Erythroblast (primary cell): Measurements from ENCODE around the gene MEF2B.
"Not testable (repeated sequence)": the region's sequence is repeated elsewhere in the genome, so short reads cannot be mapped to it uniquely, and the experiment has no call there.

Source experiments
- DNase-seq, 2 experiments: peaks; one replicate each; lab custom pipeline; 2025; lab: John Stamatoyannopoulos, UW
- GATA1 ChIP-seq: IDR thresholded peaks from 2 replicates; pipeline ENCODE4 v1.6.1; 2011; ENCODE audit warnings: low read depth, mild to moderate bottlenecking, control low read depth, low read length, moderate library complexity
- POLR2A ChIP-seq: IDR thresholded peaks from 2 replicates; pipeline ENCODE4 v1.6.1; 2011; ENCODE audit warnings: mild to moderate bottlenecking, low read length

MEF2B gene

DNA sequence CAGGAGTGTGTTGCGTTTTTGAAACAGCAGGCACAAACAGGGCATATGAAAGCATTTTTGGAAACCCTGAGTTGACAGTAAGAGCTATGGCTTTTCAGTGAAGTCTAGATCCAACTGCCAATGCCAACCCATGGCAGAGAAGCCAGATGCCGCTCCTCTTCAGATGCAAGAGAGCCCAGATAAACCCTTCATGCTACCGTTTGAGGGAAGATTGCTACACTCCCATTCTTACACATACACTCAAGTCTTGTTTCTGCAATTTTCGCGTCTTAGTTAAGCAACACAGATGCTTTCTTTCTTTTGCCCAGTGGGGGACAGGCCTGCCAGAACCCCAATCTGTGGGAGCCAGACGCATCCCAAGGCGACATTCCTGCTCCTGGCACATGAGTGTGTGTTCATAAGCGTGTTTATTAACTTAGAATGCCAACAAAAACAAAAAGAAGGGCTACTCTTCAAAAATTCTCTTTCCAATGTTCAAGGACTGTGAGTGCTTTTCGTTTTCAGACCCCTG, 11.5 kb upstream of the MEF2B start:
- TF ChIP-seq POLR2A (no peak), GATA1 (no peak)
- DNase-seq: no peak

GRCh38 chr19:19179548-19180441, 9.7 kb upstream of the MEF2B start:
- DNase-seq: no peak
- no peak for TF ChIP-seq GATA1
- no peak for TF ChIP-seq POLR2A

DNA sequence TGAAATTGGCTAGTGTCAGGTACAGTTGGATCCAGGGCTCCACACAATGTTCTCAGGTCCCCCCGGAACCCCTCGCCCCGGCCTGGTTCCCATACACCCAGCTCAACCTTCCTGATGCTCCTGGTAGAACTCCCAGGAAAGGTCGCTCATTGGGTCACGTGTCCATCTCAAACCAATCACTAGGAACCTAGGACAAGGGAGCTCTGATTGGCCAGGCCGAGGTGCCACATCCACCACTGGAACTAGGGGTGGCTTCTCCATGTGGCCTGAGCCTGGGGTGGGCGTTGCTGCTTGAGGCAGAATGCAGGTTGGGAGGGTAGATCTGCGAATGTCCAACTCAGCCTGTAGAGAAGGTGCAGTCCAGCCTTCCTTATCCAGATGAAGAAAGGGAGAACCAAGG, 6.9 kb upstream of the MEF2B start:
- no peak for DNase-seq
- no peak for TF ChIP-seq GATA1
- TF ChIP-seq POLR2A: no peak

DNA sequence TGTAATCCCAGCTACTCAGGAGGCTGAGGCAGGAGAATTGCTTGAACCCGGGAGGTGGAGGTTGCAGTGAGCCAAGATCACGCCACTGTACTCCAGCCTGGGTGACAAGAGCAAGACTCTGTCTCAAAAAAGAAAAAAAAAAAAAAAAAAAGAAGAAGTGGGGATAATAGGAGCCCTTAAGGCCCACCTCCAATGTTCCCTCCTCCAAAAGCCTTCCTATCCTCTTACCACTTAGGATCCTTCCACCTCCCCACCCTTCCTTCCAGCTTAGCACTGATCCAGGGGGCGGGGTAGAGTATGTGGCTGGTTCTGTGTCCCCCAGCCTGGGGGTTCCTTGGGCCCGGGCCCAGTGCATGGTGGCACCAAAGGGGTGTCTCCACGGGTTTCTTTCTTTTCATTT, 3.2 kb upstream of the MEF2B start:
- DNase-seq: not testable (repeated sequence)

- DNase-seq: peak; percentile 54 to 76
- TF ChIP-seq GATA1 (no peak), POLR2A (no peak)
These were observed 1.9 kb upstream of the MEF2B start for GRCh38 chr19:19171821-19172532.

GRCh38 chr19:19170873-19171672, 1.0 kb upstream of the MEF2B start:
- TF ChIP-seq POLR2A (no peak), GATA1 (no peak)
- DNase-seq: no peak

GRCh38 chr19:19169236-19170052, 619 bp downstream of the MEF2B start:
- TF ChIP-seq GATA1: no peak
- no peak for DNase-seq

- no peak for TF ChIP-seq POLR2A
- DNase-seq: no peak
These were observed 2.5 kb downstream of the MEF2B start for GRCh38 chr19:19167612-19168011.

DNA sequence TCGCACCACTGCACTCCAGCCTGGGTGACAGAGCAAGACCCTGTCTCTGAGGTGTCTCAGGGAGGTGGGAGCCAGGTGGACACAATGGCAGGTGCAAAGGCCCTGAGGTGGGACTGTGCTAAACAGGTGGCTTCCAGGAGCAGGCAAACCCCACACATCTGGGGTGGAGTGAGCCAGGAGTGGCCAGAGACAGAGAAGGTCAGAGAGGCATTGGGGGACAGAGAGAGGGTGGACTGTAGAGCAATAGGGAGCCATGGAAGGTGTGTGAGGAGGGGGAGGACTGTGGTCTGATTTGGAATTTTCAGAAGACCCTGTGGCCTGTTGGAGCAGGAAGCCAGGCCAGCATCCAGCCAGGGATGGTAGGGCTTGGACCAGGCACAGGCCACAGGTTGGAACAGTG, 4.7 kb downstream of the MEF2B start:
- TF ChIP-seq GATA1: no peak
- no peak for TF ChIP-seq POLR2A
- DNase-seq: no peak

DNA sequence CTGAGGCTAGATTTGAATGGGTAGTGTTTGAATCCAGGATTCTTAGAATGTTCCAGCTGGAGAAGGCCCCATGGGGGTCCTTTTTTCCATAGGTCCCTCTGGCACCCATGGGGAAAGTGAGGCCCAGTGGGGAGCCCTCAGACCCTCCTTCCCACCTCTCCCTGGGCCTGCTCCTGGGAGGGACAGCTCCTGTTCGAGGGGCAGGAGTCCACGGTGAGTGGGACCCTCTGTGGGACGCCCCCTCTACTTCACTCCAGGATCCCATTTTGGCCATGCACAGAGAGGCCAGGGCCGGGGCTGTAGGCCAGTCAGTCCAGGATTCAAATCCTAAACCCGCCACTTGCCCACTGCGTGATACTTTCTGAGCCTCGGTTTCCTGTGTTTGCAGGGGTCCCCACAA, 7.6 kb downstream of the MEF2B start:
- no peak for TF ChIP-seq POLR2A
- TF ChIP-seq GATA1: no peak
- no peak for DNase-seq

DNA sequence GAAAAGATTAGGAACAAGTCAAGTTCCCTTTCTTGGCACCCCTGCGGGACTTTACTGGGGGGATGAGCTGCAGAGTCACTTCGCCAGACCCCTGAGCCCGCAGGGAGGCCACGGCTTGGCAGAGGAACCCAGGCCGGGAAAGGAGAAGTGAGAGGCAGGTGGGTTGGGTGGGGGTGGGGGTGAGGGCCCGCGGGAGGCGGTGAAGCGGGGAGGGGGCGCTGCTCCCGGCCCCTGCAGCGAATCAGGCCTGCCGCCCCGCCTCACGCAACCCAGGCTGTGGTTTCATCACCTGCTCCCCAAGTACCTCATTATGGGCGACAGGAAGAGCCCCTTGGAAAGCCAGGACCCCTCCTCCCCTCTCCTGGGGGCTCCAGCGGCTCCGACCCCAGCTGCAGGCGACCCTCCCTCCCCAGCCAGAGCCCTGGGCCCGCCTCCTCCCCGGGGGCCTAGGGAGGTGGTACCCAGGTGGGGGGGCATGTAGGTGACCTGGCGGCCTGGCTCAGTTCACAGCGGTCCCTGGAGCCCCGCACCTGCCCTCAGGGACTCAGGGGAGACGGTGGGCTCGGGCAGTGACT, 9.5 kb downstream of the MEF2B start:
- TF ChIP-seq POLR2A (no peak), GATA1 (no peak)
- DNase-seq: no peak

DNA sequence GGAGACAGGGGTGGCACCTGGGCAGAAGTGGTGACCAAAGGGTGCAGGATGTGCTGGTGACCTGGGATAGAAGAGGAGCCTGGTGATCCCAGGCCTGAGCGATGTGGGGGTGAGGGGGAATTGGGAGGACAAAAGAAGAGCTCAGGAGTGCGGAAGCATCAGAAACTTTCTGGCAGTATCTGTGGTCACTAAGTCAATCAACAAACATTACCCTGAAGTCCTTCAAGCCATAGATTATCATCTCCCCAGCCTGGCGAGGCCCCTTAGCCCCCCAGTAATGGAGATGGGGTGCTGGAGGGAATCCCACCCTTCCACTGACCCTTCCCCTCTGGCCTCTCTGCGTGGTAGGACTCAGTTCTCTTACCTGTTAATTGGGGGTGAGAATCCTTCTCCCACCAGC, 10.5 kb downstream of the MEF2B start:
- DNase-seq: no peak
- TF ChIP-seq POLR2A: no peak
- TF ChIP-seq GATA1: no peak

DNA sequence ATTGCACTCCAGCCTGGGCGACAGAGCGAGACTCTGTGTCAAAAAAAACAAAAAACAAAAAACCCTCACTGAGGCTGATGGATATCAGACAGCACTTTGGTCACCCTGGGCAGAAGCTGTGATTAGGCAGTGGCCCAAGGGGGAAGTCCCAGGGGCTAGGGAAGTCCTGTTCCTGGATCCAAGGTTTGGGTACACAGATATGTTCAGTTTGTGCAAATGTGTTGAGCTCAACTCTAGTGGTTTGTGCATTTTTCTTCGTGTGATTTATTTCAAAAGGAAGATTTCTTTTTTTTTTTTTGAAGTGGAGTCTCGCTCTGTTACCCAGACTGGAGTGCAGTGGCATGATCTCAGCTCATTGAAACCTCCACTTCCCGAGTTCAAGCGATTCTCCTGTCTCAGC, 12.3 kb downstream of the MEF2B start:
- TF ChIP-seq POLR2A: no peak
- TF ChIP-seq GATA1: no peak
- DNase-seq: no peak
